Sigmoid colon (tissue), 7 donors: ENCODE results near the gene BBS1. TPM values are rescaled to one million over a fixed set of nuclear protein-coding genes. Genes with fewer than 3 reads are reported as not detected.
"Not testable (repeated sequence)": the region's sequence is repeated elsewhere in the genome, so short reads cannot be mapped to it uniquely, and the experiment has no call there.

ENCODE experiments used
- DNase-seq: peaks from one replicate; pipeline ENCODE4 v3.0.0-alpha.2; 2019
- H3K27ac ChIP-seq, 4 donors: fragments of 200-600 bp; sonication (generic); one replicate each; pipeline ENCODE4 v1.5.1; 2016 to 2019; ENCODE audit warnings: mild to moderate bottlenecking in 1 of 4
- H3K27me3 ChIP-seq, 3 donors: fragments of 200-600 bp; sonication (generic); one replicate each; pipeline ENCODE4 v1.5.1; 2019; ENCODE audit warnings: mild to moderate bottlenecking in 1 of 3
- H3K36me3 ChIP-seq, 4 donors: fragments of 200-600 bp; sonication (generic); one replicate each; pipeline ENCODE4 v1.5.1; 2016 to 2019
- H3K4me1 ChIP-seq, 4 donors: fragments of 200-600 bp; sonication (generic); one replicate each; pipeline ENCODE4 v1.5.1; 2017 to 2019
- H3K4me3 ChIP-seq, 4 donors: fragments of 200-600 bp; sonication (generic); one replicate each; pipeline ENCODE4 v1.5.1; 2017 to 2019; ENCODE audit warnings: mild to moderate bottlenecking in 2 of 4, moderate library complexity in 1 of 4
- H3K9me3 ChIP-seq, 4 donors: fragments of 200-600 bp in 3 of 4; sonication (generic) in 3 of 4; one replicate each; pipeline versions ENCODE4 v1.5.1 to v1.6.1; 2013 to 2019
- CTCF ChIP-seq, 4 experiments: fragments of 450-650 bp in 3 of 4; fragments of 200-600 bp in 1 of 4; IDR thresholded peaks; one replicate each; pipeline ENCODE4 v1.5.1; 2016 to 2019; ENCODE audit warnings: antibody characterized with exemption in 4 of 4, mild to moderate bottlenecking in 3 of 4, moderate library complexity in 2 of 4
- EP300 ChIP-seq, 4 donors: sonication (generic); formaldehyde crosslinking; IDR thresholded peaks; one replicate each; pipeline ENCODE4 v1.6.1; 2017; ENCODE audit warnings: antibody characterized with exemption in 4 of 4
- POLR2A ChIP-seq, 2 donors: fragments of 450-650 bp; IDR thresholded peaks; one replicate each; pipeline ENCODE4 v1.6.1; 2016; ENCODE audit warnings: antibody characterized with exemption in 2 of 2, mild to moderate bottlenecking in 2 of 2, moderate library complexity in 2 of 2
- POLR2AphosphoS5 ChIP-seq, 4 donors: sonication (generic); formaldehyde crosslinking; IDR thresholded peaks; one replicate each; pipeline ENCODE4 v1.6.1; 2017; ENCODE audit warnings: antibody characterized with exemption in 4 of 4
- WGBS, 2 donors: extraction: QIAGEN DNeasy Blood & Tissue Kit; methylation state at CpG; one replicate each; pipeline ENCODE4 v1.1.7; 2013; 5-methylcytosine and 5-hydroxymethylcytosine counted together
- intact Hi-C: fragments of 100-400 bp; cut with DNase I; formaldehyde crosslinking; loops from one replicate; pipeline ENCODE4 v1.15.1; 2023
- polyA plus RNA-seq, 3 donors: library from polyadenylated mRNA; stranded (reverse); fragments of 200-250 nt; gene quantifications; one replicate each; pipeline ENCODE4 v1.2.3, GENCODE V29; 2013
- total RNA-seq, 4 donors: library from RNA; depleted of rRNA; stranded (reverse); fragments of >200 nt; gene quantifications; one replicate each; pipeline ENCODE4 v1.1.0, GENCODE V29; 2016
- donor health status: healthy with polysubstance abuse.
- donor health status: Bipolar disorder and iron deficiency.
- donor health status: healthy.

The BBS1 gene
- total and polyA plus RNA-seq, 7 donors = 7.8 to 91.4 (median 50.2) TPM

- H3K9me3 ChIP-seq = no peaks in the 10 kb centered on the region
- H3K4me3 ChIP-seq = no peak overlapping the region
- DNase-seq = no peak
- 93 to 97% methylated on average over 10 of the region's 10 CpGs for WGBS, 2 donors
- intact Hi-C loops = no loop called here
- no peak overlapping the region for H3K27ac ChIP-seq
- TF ChIP-seq POLR2AphosphoS5 (IDR thresholded peaks at IDR 0.05) (no peak), EP300 (IDR thresholded peaks at IDR 0.05) (no peak), POLR2A (IDR thresholded peaks at IDR 0.05) (no peak), CTCF (IDR thresholded peaks at IDR 0.05) (no peak)
- peaks cover 4 to 58% (median 14%) of the 10 kb centered on the region in 4 donors for H3K36me3 ChIP-seq
- H3K27me3 ChIP-seq = no peaks in the 10 kb centered on the region
- peaks cover 0 to 17% (median 12%) of the 10 kb centered on the region in 4 donors for H3K4me1 ChIP-seq
These were observed 29.4 kb downstream of the BBS1 start for GRCh38 chr11:66539870-66540213.

DNA sequence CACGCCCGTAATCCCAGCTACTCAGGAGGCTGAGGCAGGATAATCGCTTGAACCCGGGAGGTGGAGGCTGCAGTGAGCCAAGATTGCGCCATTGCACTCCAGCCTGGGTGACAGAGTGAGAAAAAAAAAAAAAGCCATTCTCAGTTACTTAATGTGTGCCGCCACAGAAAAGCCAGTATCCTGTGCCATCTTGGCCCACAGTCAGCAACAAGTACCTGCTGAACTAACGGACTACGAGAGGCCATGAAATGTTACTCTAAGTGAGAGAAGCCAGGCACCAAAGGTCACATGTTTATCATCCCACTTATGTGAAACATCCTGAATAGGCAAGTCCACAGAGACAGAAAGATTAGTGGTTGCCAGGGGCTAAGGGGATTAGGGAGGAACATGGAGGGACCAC is 30.2 kb downstream of the BBS1 start:
- DNase-seq, H3K4me3 ChIP-seq, H3K27me3 ChIP-seq, H3K9me3 ChIP-seq, intact Hi-C loops, H3K27ac ChIP-seq: not testable (repeated sequence)
- Histone ChIP-seq H3K4me1 (peaks cover 0 to 25% (median 19%) of the 10 kb centered on the region in 4 donors), H3K36me3 (peaks cover 3 to 51% (median 14%) of the 10 kb centered on the region in 4 donors)
- WGBS, 2 donors = 91 to 93% methylated on average over 8 of the region's 8 CpGs

DNA sequence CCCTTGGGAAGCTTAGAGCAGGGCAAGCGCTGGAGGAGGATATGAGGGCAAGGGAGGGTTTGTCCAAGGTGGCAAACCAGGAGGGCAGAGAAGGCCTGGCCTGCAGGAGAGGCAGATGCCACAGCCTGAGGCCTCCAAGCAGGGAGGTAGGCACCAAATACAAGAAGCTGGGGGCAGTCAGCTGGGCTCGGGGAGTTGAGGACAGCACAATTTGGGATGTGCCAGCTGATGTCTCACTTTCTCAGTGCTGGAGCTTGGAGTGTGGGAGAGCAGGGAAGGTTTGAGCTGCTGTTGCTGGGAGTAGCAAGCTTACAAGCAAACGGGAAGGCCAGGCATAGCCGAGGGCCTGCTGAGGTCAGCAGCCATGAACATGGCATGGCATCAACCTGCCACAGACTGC is 31.5 kb downstream of the BBS1 start:
- DNase-seq = no peak
- no peaks in the 10 kb centered on the region for H3K9me3 ChIP-seq
- WGBS, 2 donors = 92 to 93% methylated on average over 4 of the region's 4 CpGs
- H3K36me3 ChIP-seq = peaks cover 0 to 38% (median 9%) of the 10 kb centered on the region in 4 donors
- intact Hi-C loops = no loop called here
- H3K4me1 ChIP-seq = peaks cover 0 to 34% (median 26%) of the 10 kb centered on the region in 4 donors
- TF ChIP-seq CTCF (IDR thresholded peaks at IDR 0.05) (no peak), POLR2A (IDR thresholded peaks at IDR 0.05) (no peak), POLR2AphosphoS5 (IDR thresholded peaks at IDR 0.05) (no peak), EP300 (IDR thresholded peaks at IDR 0.05) (no peak)
- no peak overlapping the region for H3K4me3 ChIP-seq
- no peak overlapping the region for H3K27ac ChIP-seq
- H3K27me3 ChIP-seq = no peaks in the 10 kb centered on the region

DNA sequence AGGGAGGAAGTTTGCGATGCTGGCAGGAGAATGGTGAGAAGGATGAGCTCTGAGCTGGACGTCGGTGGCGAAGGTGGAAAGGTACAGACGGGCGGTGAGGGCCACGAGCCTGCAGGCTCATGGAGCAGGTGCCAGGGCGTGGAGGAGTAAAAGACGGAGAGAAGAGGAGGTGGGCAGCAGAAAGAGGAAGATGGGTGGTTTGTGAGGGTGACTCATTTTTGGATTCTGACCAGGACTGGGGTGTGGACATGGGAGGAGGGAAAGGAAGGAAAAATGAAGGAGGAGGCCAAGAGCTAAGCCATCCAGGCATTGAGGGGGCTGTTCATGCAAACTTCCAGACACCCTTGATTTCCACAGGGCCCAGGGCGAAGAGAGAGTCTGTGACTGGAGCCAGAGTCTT is 31.9 kb downstream of the BBS1 start:
- intact Hi-C loops = no loop called here
- Histone ChIP-seq H3K27ac (no peak overlapping the region), H3K36me3 (peaks cover 0 to 34% (median 9%) of the 10 kb centered on the region in 4 donors)

More for the DNA sequence above, 31.9 kb downstream of the BBS1 start:
- Histone ChIP-seq H3K9me3 (no peaks in the 10 kb centered on the region), H3K27me3 (no peaks in the 10 kb centered on the region), H3K4me3 (no peak overlapping the region), H3K4me1 (peaks cover 0 to 36% (median 27%) of the 10 kb centered on the region in 4 donors)
- 86 to 89% methylated on average over 10 of the region's 10 CpGs for WGBS, 2 donors
- DNase-seq = no peak
- TF ChIP-seq EP300 (IDR thresholded peaks at IDR 0.05) = no peak
- no peak for TF ChIP-seq POLR2AphosphoS5 (IDR thresholded peaks at IDR 0.05)
- no peak for TF ChIP-seq POLR2A (IDR thresholded peaks at IDR 0.05)
- TF ChIP-seq CTCF (IDR thresholded peaks at IDR 0.05) = no peak
